Activated CD8-positive, alpha-beta memory T cell treated with anti-CD3 and anti-CD28 coated beads, Interleukin-2, amount 10 ng/mL, durations not matched to agents 7 days and 5 days (primary cell): ENCODE data around the gene STK16. TPM values are rescaled to one million over a fixed set of nuclear protein-coding genes. Genes with fewer than 3 reads are reported as not detected.
"Not testable (repeated sequence)": the region's sequence is repeated elsewhere in the genome, so short reads cannot be mapped to it uniquely, and the experiment has no call there.

Source experiments
- ATAC-seq: fragments of 150-1000 bp; cut with Tn5 transposase; one replicate; pipeline ENCODE4 v1.10.0; 2021; ENCODE audit warnings: moderate library complexity
- CTCF ChIA-PET: fragments of 350-600 bp; sonication (Branson Sonifier 250); formaldehyde crosslinking; loops from one replicate; lab custom pipeline; 2021; ENCODE audit warnings: antibody characterized with exemption; lab: Charles Lee
- DNase-seq: peaks from one replicate; pipeline ENCODE4 v3.0.0-alpha.2; 2020
- H3K27ac Mint-ChIP-seq: one replicate; pipeline ENCODE4 v1.8.0; 2021; ENCODE audit warnings: mild to moderate bottlenecking, mixed read lengths
- H3K27me3 Mint-ChIP-seq: one replicate; pipeline ENCODE4 v1.8.0; 2021; ENCODE audit warnings: mixed read lengths
- H3K36me3 Mint-ChIP-seq: one replicate; pipeline ENCODE4 v1.8.0; 2021; ENCODE audit warnings: mild to moderate bottlenecking, mixed read lengths
- H3K4me1 Mint-ChIP-seq: one replicate; pipeline ENCODE4 v1.8.0; 2021; ENCODE audit warnings: mixed read lengths
- H3K4me3 Mint-ChIP-seq: one replicate; pipeline ENCODE4 v1.8.0; 2021; ENCODE audit warnings: mild to moderate bottlenecking, moderate library complexity, mixed read lengths
- H3K9me3 Mint-ChIP-seq: one replicate; pipeline ENCODE4 v1.8.0; 2022; ENCODE audit warnings: low read depth, mixed read lengths
- total RNA-seq, 2 experiments: library from RNA; stranded (reverse); gene quantifications; one replicate each; pipeline ENCODE4 v1.2.3, GENCODE V29; 2021

Gene STK16
- total RNA-seq, 2 experiments from 2014 or later = 37.3 to 41.7 TPM

DNA sequence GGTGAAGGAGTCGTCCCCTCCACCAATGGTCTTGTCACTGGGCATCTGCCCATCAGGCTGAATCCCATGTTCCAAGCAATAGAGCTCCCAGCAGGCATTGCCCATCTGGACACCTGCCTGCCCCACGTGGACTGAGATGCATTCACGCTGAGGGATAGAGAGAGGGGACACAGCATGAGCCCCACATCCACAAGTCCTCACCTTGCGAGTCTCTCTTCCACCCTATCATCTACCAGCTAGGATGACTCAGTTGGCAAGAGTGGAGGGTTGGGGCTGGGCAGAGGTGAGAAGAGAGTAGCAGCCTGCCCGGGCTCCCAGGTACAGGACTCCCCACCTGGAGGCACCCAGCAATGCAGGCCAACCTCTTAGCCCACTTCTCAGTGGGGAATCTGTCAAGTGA lies 6.8 kb downstream of the STK16 start:
- ATAC-seq (no peak), DNase-seq (peak; percentile 57)
- peak overlapping the region; percentile 99 for H3K4me3 Mint-ChIP-seq

DNA sequence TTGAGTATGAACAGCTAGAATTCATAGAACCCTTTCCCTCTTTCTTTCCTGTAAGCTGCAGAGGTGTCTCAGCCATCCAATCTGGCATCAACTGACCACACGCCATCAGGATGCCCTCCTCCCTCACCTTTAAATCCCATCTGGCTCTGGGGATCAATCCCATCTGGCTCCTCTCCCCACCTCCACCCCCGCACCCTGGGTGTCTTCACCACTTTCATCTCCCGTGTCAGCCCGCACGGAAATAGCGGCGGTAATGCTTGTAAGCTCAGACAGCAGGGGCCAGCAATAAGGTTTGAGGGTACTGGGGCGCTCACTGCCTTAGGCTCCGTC lies 7.3 kb downstream of the STK16 start:
- Mint-ChIP-seq H3K27me3 (no peaks in the 10 kb centered on the region), H3K36me3 (peaks cover 51% of the 10 kb centered on the region), H3K4me1 (peaks cover 57% of the 10 kb centered on the region), H3K9me3 (no peaks in the 10 kb centered on the region), H3K27ac (peak overlapping the region; percentile 97), H3K4me3 (peak overlapping the region; percentile 99)
- DNase-seq (no peak), ATAC-seq (peak; percentile 0)
- CTCF ChIA-PET = interaction anchor here (0.8 to 6.4 kb wide), 8 partner anchors 10 to 93 kb away, joined by 3 to 73 read pairs (median 8); partner anchors contain the start of genes ABCB6, ANKZF1, ATG9A and DNAJB2

More for the DNA sequence above, 6.8 kb downstream of the STK16 start:
- peaks cover 53% of the 10 kb centered on the region for H3K36me3 Mint-ChIP-seq
- CTCF ChIA-PET = interaction anchor here (0.8 to 6.4 kb wide), 8 partner anchors 10 to 92 kb away, joined by 3 to 73 read pairs (median 8); partner anchors contain the start of genes ABCB6, ANKZF1, ATG9A and DNAJB2
- peak overlapping the region; percentile 97 for H3K27ac Mint-ChIP-seq
- H3K27me3 Mint-ChIP-seq = no peaks in the 10 kb centered on the region
- no peaks in the 10 kb centered on the region for H3K9me3 Mint-ChIP-seq
- H3K4me1 Mint-ChIP-seq = peaks cover 61% of the 10 kb centered on the region

DNA sequence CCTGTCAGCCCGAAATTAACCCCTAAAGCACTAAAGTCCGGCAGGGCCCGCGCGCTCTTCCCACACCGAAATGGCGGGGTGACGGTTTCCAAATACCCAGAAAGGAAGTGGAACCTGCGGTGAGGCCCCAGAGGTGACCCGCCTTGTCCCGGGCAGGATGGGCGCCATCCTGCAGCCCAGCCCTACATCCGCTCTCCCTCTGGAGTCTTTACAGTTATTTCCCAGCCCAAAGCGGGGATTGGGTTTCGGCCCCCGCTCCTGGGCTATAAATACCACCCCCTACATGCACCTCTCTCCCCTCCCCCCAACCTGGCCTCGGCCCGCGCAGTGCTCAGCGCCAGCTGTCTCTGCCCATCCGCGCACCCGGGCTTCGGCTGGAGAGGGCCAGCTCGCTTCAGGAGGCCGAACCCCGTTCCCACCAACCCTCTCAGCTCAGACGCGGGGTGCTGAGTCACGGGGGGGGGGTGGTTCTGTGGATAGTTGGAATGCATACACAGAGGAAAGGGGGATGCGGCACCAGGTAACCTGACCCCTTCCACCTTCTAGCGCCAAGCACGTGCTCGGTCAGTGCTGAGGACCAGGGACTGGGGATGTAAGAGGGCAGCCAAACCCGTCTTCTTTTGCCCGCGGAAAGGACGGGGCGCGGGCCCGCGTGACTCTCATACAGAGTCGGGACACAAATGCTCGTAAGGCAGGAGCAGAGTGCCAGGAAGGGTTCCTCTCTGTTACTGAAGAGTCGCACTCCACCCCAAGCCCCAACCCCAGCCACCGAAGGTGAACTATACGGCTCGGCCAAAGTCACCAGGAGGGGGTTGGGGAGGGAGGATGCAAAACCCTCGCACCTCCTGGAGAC lies 7.8 kb downstream of the STK16 start, which contains the start of gene TUBA4B:
TSS of gene TUBA4B (plus strand) at position 344 of the 853 bp plus-strand sequence. CDS start at position 509, 165 bp downstream.
- Mint-ChIP-seq H3K27me3 (no peaks in the 10 kb centered on the region), H3K4me1 (peaks cover 51% of the 10 kb centered on the region), H3K27ac (peak within 1 kb of the TSS; percentile 97), H3K9me3 (no peaks in the 10 kb centered on the region), H3K36me3 (peaks cover 45% of the 10 kb centered on the region), H3K4me3 (peak within 1 kb of the TSS; percentile 99)
- CTCF ChIA-PET = interaction anchor here (0.8 to 6.4 kb wide), 9 partner anchors 8 to 50 kb away, joined by 3 to 73 read pairs (median 9); partner anchors contain the start of genes ABCB6, ANKZF1, ATG9A and DNAJB2
- peak; percentile 85 for DNase-seq
- ATAC-seq = peak; percentile 31

DNA sequence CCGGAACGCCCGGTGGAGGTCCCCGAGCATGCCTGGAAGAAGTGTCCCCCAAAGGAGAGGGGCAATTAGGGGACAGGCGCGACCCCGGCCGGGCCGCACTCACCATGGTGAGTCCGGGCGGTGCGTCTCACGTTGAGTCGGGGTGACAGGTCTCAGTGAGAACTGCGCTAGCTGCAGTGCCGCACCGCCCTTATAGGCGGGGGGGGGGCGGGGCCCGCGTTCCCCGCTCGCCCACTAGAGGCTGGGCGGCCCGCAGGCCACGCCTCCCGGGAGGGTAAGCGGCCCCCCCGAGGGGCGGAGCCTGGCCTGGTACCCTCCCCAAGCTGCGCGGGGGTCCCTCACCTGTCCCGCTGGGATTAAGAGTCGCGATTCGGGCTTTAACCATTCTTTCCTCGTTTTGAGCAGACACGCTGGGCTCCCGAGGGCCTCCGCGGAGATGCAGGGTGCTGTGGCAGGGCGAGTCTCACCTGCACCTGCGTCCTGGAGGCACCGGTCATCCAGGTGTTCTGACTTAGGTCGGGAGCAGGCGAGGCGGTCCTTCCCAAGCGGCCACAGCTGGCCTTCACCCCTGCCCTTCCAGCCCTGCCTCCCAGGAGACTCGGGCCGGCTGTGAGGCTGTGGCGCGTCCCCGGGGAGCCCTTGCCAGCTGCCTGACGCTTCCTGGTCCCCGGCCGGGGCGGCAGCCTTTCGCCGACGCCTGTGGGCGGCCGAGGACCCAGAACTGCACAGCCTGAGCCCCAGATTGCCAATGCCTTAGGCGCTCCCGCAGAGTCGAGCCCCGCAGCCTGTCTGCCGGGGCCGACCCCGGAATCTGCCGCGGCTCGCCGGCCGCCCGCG lies 8.7 kb downstream of the STK16 start, which contains the start of gene TUBA4A:
TSS of gene TUBA4A (minus strand) at position 166 of the 837 bp plus-strand sequence. CDS start at position 106, 60 bp downstream.
- ATAC-seq = peak; percentile 76
- peak; percentile 92 for DNase-seq
- CTCF ChIA-PET = interaction anchor here (0.8 to 6.4 kb wide), 16 partner anchors 8 to 274 kb away, joined by 3 to 73 read pairs (median 6); partner anchors contain the start of genes ABCB6, ANKZF1, ATG9A and DNAJB2
- no peaks in the 10 kb centered on the region for H3K9me3 Mint-ChIP-seq
- H3K27me3 Mint-ChIP-seq = peaks cover 3% of the 10 kb centered on the region
- H3K27ac Mint-ChIP-seq = peak within 1 kb of the TSS; percentile 97
- H3K36me3 Mint-ChIP-seq = peaks cover 38% of the 10 kb centered on the region
- peak within 1 kb of the TSS; percentile 99 for H3K4me3 Mint-ChIP-seq
- H3K4me1 Mint-ChIP-seq = peaks cover 44% of the 10 kb centered on the region

DNA sequence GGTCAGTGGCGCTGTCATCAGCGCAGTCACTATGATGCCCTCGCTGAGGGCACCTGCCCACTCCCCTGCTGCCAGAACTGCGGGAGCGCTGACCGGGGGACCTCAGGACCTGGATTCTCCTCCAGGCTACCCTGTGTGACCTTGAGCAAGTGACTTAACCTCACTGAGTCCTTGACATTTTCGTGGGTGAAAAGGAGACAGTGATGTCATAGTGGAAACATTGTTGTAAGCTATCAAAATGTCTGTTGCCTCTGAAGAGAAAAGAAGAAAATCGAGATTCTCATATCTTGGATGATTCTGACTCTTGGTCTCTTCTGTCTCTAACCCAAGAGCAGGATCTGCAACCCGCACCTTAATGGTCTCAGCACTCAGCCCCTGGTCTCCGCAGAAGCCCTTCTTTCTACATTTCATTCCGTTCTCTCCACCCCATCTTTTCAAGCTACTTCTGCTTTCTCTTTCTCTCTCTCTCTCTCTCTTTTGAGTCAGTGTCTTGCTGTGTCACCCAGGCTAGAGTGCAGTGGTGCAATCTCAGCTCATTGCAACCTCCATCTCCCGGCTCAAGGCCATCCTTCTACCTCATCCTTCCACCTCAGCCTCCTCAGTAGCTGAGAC lies 9.4 kb downstream of the STK16 start:
- H3K36me3 Mint-ChIP-seq = peaks cover 30% of the 10 kb centered on the region
- CTCF ChIA-PET = interaction anchor here (0.8 to 6.4 kb wide), 18 partner anchors 9 to 275 kb away, joined by 3 to 73 read pairs (median 5); partner anchors contain the start of genes ABCB6, ANKZF1, ATG9A and CNPPD1
- peak overlapping the region; percentile 99 for H3K4me3 Mint-ChIP-seq
- peaks cover 5% of the 10 kb centered on the region for H3K27me3 Mint-ChIP-seq
- H3K4me1 Mint-ChIP-seq = peaks cover 36% of the 10 kb centered on the region
- peak overlapping the region; percentile 93 for H3K27ac Mint-ChIP-seq
- DNase-seq (peak; percentile 71), ATAC-seq (peak; percentile 25)
- H3K9me3 Mint-ChIP-seq = no peaks in the 10 kb centered on the region

DNA sequence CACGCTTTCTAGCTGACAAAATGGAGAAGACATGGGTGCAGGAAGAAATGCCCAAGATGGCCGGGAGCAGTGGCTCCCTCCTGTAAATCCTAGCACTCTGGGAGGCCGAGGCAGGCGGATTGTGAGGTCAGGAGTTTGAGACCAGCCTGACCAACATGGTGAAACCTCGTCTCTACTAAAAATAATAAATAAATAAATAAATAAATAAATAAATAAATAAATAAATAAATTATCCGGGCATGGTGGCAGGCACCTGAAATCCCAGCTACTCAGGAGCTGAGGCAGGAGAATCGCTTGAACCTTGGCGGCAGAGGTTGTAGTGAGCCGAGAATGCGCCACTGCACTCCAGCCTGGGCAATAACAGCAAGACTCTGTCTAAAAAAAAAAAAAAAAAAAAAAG lies 13.7 kb downstream of the STK16 start:
- DNase-seq, H3K36me3 Mint-ChIP-seq, H3K4me1 Mint-ChIP-seq, H3K4me3 Mint-ChIP-seq, H3K9me3 Mint-ChIP-seq, ATAC-seq, H3K27ac Mint-ChIP-seq: not testable (repeated sequence)
- H3K27me3 Mint-ChIP-seq = peaks cover 17% of the 10 kb centered on the region
- CTCF ChIA-PET = interaction anchor here (0.7 to 3.3 kb wide), 4 partner anchors 19 to 88 kb away, joined by 3 to 14 read pairs (median 6); no protein-coding TSS in a partner anchor

DNA sequence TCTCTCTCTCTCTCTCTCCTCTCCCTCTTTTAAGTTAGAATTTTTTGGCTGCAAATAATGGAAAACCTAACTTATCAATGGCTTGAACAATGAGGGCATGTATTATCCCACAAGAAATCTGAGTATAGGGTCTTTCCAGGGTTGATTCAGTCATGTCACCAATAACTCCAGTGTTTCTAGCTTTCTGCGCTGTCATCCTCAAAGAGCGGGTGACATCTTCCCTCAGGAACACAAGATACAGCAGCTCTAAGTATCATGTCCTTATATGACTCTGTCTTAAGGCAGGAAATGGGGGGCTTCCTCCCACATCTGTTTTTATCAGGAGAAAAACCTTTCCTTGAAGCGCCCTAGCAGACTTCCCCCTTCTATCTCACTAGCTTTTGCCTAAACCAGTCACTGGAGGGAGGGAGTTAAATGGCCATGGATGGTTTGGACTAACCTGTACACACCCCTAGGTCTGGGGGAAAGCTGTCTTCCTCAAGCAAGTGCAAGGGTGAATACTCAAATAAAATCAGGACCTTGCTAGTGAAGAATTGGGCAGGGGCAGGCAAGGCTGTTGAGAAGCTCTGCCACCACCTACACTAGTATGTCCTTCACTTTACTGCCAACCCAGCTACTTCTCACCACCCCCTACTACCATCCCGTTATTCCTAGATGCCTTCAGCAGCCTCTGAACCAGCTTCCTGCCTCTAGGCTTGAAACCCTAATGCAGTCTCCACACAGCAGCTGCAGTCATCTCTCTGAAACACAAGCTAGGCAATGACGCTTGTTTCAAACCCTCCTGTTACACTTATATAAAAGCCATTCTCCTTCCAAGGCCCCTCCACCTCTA lies 16.0 kb downstream of the STK16 start:
- H3K27me3 Mint-ChIP-seq = peaks cover 17% of the 10 kb centered on the region
- H3K27ac Mint-ChIP-seq = no peak overlapping the region
- no peak overlapping the region for H3K4me3 Mint-ChIP-seq
- no peaks in the 10 kb centered on the region for H3K36me3 Mint-ChIP-seq
- DNase-seq (no peak), ATAC-seq (no peak)
- no peaks in the 10 kb centered on the region for H3K9me3 Mint-ChIP-seq
- CTCF ChIA-PET = interaction anchor here (1.1 to 7.1 kb wide), 6 partner anchors 16 to 102 kb away, joined by 3 to 54 read pairs (median 4); partner anchors contain the start of genes ANKZF1, ATG9A, DNAJB2 and GLB1L
- H3K4me1 Mint-ChIP-seq = no peaks in the 10 kb centered on the region

DNA sequence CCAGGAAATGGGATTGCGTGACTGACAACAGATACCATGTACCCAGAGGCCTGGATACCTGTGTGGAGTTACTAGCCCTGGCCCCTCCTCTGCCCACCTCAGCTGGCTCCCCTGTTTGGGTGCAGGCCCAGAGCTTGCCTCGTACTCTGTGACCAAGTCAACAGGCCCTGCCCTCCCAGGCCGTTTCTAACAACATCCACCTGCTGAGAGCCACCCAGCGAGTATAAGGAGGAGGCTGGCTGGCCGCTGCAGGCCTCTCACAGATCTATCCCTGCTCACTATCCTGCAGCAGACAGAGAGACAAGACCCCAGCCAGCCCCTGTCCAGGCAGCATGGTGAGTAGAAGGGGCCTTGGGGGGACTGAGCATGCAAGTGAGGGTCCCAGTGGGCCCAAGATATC lies 21.0 kb downstream of the STK16 start:
- ATAC-seq = no peak
- Mint-ChIP-seq H3K9me3 (no peaks in the 10 kb centered on the region), H3K4me1 (no peaks in the 10 kb centered on the region), H3K36me3 (no peaks in the 10 kb centered on the region), H3K27ac (no peak overlapping the region), H3K4me3 (no peak overlapping the region), H3K27me3 (peaks cover 6% of the 10 kb centered on the region)
- DNase-seq = no peak
- CTCF ChIA-PET = interaction anchor here (1.7 to 7.1 kb wide), 3 partner anchors 11 to 29 kb away, joined by 7 to 54 read pairs (median 11); partner anchors contain the start of genes DNAJB2 and TUBA4A

DNA sequence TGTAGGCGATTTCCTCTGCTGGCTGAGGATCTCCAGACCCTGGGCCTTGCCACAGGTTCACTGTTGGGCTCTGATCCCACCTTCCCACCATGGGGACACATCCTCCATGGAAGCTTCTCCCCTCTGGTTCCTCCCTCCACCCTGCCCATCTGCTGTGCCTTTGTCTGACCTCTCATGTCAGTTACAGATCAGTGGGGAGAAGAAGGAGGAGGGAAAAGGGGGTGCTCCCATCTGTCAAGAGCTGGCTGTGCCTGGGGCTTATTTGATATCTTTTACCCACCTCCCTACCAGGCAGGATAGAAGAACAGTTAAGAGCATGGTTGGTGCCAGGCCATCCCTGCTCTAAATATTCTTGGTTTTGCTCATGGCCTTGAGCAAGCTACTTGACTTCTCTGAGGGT lies 21.6 kb downstream of the STK16 start:
- Mint-ChIP-seq H3K9me3 (no peaks in the 10 kb centered on the region), H3K36me3 (no peaks in the 10 kb centered on the region), H3K4me3 (no peak overlapping the region), H3K4me1 (no peaks in the 10 kb centered on the region), H3K27ac (no peak overlapping the region), H3K27me3 (peaks cover 2% of the 10 kb centered on the region)
- CTCF ChIA-PET = interaction anchor here (1.2 to 4.5 kb wide), 3 partner anchors 11 to 29 kb away, joined by 5 to 16 read pairs (median 11); partner anchors contain the start of genes DNAJB2 and TUBA4A
- ATAC-seq (no peak), DNase-seq (no peak)

DNA sequence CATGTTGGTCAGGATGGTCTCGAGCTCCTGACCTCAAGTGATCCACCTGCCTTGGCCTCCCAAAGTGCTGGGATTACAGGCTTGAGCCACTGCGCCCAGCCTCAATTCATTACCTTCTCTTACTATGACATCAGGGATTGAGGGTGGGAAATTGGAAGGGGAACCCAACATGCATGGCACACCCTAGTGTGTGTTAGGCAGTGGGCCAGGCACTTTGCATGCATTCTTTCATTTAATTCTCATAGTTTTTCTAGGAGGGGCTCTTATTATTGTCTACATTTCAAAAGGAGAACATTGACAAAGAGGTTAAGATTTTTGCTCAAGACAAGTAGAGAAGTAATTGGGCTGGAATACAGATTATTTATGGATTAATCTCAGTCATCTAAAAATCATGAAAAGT lies 23.0 kb downstream of the STK16 start:
- Mint-ChIP-seq H3K27ac (no peak overlapping the region), H3K9me3 (no peaks in the 10 kb centered on the region), H3K4me3 (no peak overlapping the region), H3K36me3 (no peaks in the 10 kb centered on the region), H3K27me3 (peaks cover 2% of the 10 kb centered on the region), H3K4me1 (no peaks in the 10 kb centered on the region)
- ATAC-seq = no peak
- CTCF ChIA-PET = interaction anchor here (2.5 to 4.5 kb wide), 2 partner anchors 10 to 27 kb away, joined by 8 to 16 read pairs; partner anchors contain the start of gene DNAJB2
- no peak for DNase-seq

DNA sequence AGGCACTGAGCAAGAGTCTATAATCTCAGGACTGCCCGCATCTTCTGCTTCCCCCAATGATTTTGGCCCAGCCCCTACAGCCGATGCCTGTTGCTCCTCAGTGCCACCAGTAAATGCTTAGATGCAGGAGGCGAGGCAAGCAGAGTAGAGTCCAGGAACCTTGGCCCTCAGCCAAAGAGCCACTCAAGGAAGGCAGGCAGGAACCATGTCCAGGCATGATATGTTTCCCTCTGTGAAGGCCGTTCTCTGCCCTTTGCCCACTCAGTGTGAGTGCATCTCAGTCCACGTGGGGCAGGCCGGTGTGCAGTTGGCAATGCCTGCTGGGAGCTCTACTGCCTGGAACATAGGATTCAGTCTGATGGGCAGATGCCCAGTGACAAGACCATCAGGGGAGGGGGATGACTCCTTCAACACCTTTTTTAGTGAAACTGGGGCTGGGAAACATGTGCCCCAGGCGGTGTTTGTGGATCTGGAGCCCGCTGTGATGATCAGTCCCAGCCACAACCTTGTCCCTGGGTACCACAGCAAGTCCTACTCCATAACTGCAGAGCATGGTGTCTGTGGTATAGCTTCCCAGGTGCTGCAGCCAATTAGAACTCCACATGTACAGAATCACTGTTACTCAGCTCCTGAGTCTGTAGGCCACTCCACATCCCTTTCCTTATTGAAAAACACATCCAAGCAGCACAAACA lies 24.2 kb downstream of the STK16 start:
- DNase-seq (no peak), ATAC-seq (no peak)
- Mint-ChIP-seq H3K4me1 (no peaks in the 10 kb centered on the region), H3K27ac (no peak overlapping the region), H3K9me3 (no peaks in the 10 kb centered on the region), H3K27me3 (peaks cover 2% of the 10 kb centered on the region), H3K36me3 (no peaks in the 10 kb centered on the region), H3K4me3 (no peak overlapping the region)
- CTCF ChIA-PET = interaction anchor here (1.3 to 4.5 kb wide), 3 partner anchors 9 to 26 kb away, joined by 4 to 16 read pairs (median 8); partner anchors contain the start of gene DNAJB2
